HCT116 (cell line): ENCODE measurements around the gene KLHL40. TPM values are rescaled to one million over a fixed set of nuclear protein-coding genes. Genes with fewer than 3 reads are reported as not detected.

ENCODE experiments used
- ATAC-seq: fragments of 200-7000 bp; cut with Tn5 transposase; 2 replicates; pipeline ENCODE4 v1.9.1; 2020; ENCODE audit warnings: mild to moderate bottlenecking, moderate library complexity
- BruUV-seq: library from RNA; stranded (reverse); fragments of 400-500 nt; replicated peaks from 2 replicates; lab custom pipeline; 2021; lab: Mats Ljungman, UMichigan
- CTCF ChIA-PET: fragments of 300-600 bp; sonication (Branson Sonifier 250); formaldehyde crosslinking; loops from one replicate; lab custom pipeline; 2021; ENCODE audit warnings: antibody characterized with exemption; lab: Charles Lee
- POLR2A ChIA-PET: fragments of 300-600, 350-600 bp; sonication (Branson Sonifier 250); formaldehyde crosslinking; loops from one replicate; lab custom pipeline; 2021; ENCODE audit warnings: antibody characterized with exemption; lab: Charles Lee
- RAD21 ChIA-PET, 2 experiments: fragments of 300-600 bp; sonication (Branson Sonifier 250); formaldehyde crosslinking; loops; one replicate each; lab custom pipeline; 2023; ENCODE audit warnings: low total read pairs in 2 of 2; ENCODE audit not compliant: uncharacterized antibody in 2 of 2, unreplicated experiment in 2 of 2, low non-redundant PET in 1 of 2; lab: Charles Lee
- DNase-seq: peaks from one replicate; pipeline ENCODE4 v3.0.0-alpha.2; 2010; ENCODE audit warnings: low read depth, low spot score
- H2AFZ ChIP-seq: fragments of 200-600 bp; shearing (Covaris generic), sonication (generic); 2 replicates; pipeline ENCODE4 v1.6.1; 2017; ENCODE audit warnings: low read depth, mixed run types, mixed read lengths, antibody characterized with exemption, low read length; ENCODE audit not compliant: poor library complexity, severe bottlenecking
- H3K27ac ChIP-seq: 2 replicates; pipeline ENCODE4 v1.5.1; 2012; ENCODE audit warnings: low read depth, low read length
- H3K27me3 ChIP-seq: fragments of 200-600 bp; sonication (generic); 2 replicates; pipeline ENCODE4 v1.6.1; 2016; ENCODE audit warnings: mixed run types, low read length, mixed read lengths; ENCODE audit not compliant: insufficient read depth
- H3K36me3 ChIP-seq, 2 experiments: fragments of 200-500 bp in 1 of 2; fragments of 200-600 bp in 1 of 2; sonication (Bioruptor generic) in 1 of 2; sonication (generic) in 1 of 2; 2 replicates each; pipeline versions ENCODE4 v1.5.1 to v1.6.1; 2014 to 2016; ENCODE audit warnings: low read length in 2 of 2, inconsistent platforms in 1 of 2, mixed read lengths in 1 of 2, mixed run types in 1 of 2; ENCODE audit not compliant: insufficient read depth in 2 of 2, control insufficient read depth in 1 of 2
- H3K4me1 ChIP-seq, 2 experiments: fragments of 200-600 bp in 1 of 2; sonication (generic) in 1 of 2; 2 replicates each; pipeline versions ENCODE4 v1.5.1 to v1.6.1; 2012 to 2017; ENCODE audit warnings: low read length in 2 of 2, inconsistent platforms in 1 of 2, mild to moderate bottlenecking in 1 of 2, mixed read lengths in 1 of 2, mixed run types in 1 of 2, moderate library complexity in 1 of 2; ENCODE audit not compliant: insufficient read depth in 2 of 2, control insufficient read depth in 1 of 2
- H3K4me2 ChIP-seq: fragments of 200-600 bp; sonication (generic); 2 replicates; pipeline ENCODE4 v1.6.1; 2017; ENCODE audit warnings: mixed run types, low read length, mixed read lengths
- H3K4me3 ChIP-seq, 2 experiments: fragments of 200-600 bp in 1 of 2; sonication (generic) in 1 of 2; replicated peaks in 1 of 2; 2 replicates each; pipeline ENCODE4 v1.5.1; 2011 to 2016; ENCODE audit warnings: low read length in 2 of 2, control low read depth in 1 of 2, low read depth in 1 of 2, mild to moderate bottlenecking in 1 of 2, mixed read lengths in 1 of 2, mixed run types in 1 of 2
- H3K79me2 ChIP-seq: fragments of 200-600 bp; sonication (generic); 2 replicates; pipeline ENCODE4 v1.6.1; 2017; ENCODE audit warnings: mild to moderate bottlenecking, mixed run types, low read length, moderate library complexity, mixed read lengths; ENCODE audit not compliant: insufficient read depth
- H3K9ac ChIP-seq: fragments of 200-600 bp; sonication (generic); 2 replicates; pipeline ENCODE4 v1.6.1; 2016; ENCODE audit warnings: low read length, mixed read lengths
- H3K9me2 ChIP-seq: fragments of 200-600 bp; sonication (generic), shearing (Covaris generic); 2 replicates; pipeline ENCODE4 v1.6.1; 2017; ENCODE audit warnings: mixed run types, mild to moderate bottlenecking, moderate library complexity; ENCODE audit not compliant: insufficient read depth
- H3K9me3 ChIP-seq, 2 experiments: fragments of 200-500 bp in 1 of 2; fragments of 200-600 bp in 1 of 2; sonication (Bioruptor generic) in 1 of 2; sonication (generic) in 1 of 2; 2 replicates each; pipeline ENCODE4 v1.6.1; 2014 to 2017; ENCODE audit warnings: low read length in 2 of 2, mixed read lengths in 2 of 2, inconsistent platforms in 1 of 2, low read depth in 1 of 2, mild to moderate bottlenecking in 1 of 2, mixed run types in 1 of 2, moderate library complexity in 1 of 2; ENCODE audit not compliant: control insufficient read depth in 1 of 2, insufficient read depth in 1 of 2
- H4K20me1 ChIP-seq: fragments of 200-600 bp; sonication (generic), shearing (Covaris generic); 2 replicates; pipeline ENCODE4 v1.6.1; 2017; ENCODE audit warnings: mixed run types, mild to moderate bottlenecking, moderate library complexity; ENCODE audit not compliant: insufficient read depth
- ATF3 ChIP-seq: IDR thresholded peaks from 2 replicates; pipeline ENCODE4 v1.6.1; 2012
- CBX3 ChIP-seq: IDR thresholded peaks from 2 replicates; pipeline ENCODE4 v1.6.1; 2012; ENCODE audit warnings: low read depth
- CEBPB ChIP-seq: IDR thresholded peaks from 2 replicates; pipeline ENCODE4 v1.6.1; 2012; ENCODE audit warnings: low read depth
- CTCF ChIP-seq, 3 experiments: fragments of 200-600 bp in 1 of 3; sonication (generic) in 1 of 3; IDR thresholded peaks in 2 of 3; conservative IDR thresholded peaks in 1 of 3; 2 replicates each; pipeline ENCODE4 v1.5.1; 2012 to 2017; ENCODE audit warnings: low read depth in 2 of 3, low read length in 2 of 3, antibody characterized with exemption in 1 of 3, borderline replicate concordance in 1 of 3, control low read depth in 1 of 3, mild to moderate bottlenecking in 1 of 3, mixed read lengths in 1 of 3, mixed run types in 1 of 3, moderate library complexity in 1 of 3; ENCODE audit not compliant: insufficient read depth in 1 of 3
- EGR1 ChIP-seq: IDR thresholded peaks from 2 replicates; pipeline ENCODE4 v1.6.1; 2012; ENCODE audit warnings: low read depth
- ELF1 ChIP-seq: IDR thresholded peaks from 2 replicates; pipeline ENCODE4 v1.6.1; 2012; ENCODE audit warnings: low read depth, borderline replicate concordance
- EZH2 ChIP-seq: fragments of 200-600 bp; sonication (generic); IDR thresholded peaks from 2 replicates; pipeline ENCODE4 v1.6.1; 2017; ENCODE audit warnings: antibody characterized with exemption, mixed run types
- EZH2phosphoT487 ChIP-seq: fragments of 200-600 bp; IDR thresholded peaks from 2 replicates; pipeline ENCODE4 v1.6.1; 2018; ENCODE audit warnings: antibody characterized with exemption, borderline replicate concordance
- FOSL1 ChIP-seq: IDR thresholded peaks from 2 replicates; pipeline ENCODE4 v1.6.1; 2012; ENCODE audit warnings: low read depth
- JUND ChIP-seq: IDR thresholded peaks from 2 replicates; pipeline ENCODE4 v1.6.1; 2012
- MAX ChIP-seq: IDR thresholded peaks from 2 replicates; pipeline ENCODE4 v1.6.1; 2012
- POLR2A ChIP-seq: IDR thresholded peaks from 2 replicates; pipeline ENCODE4 v1.7.0; 2011; ENCODE audit warnings: borderline replicate concordance; ENCODE audit not compliant: insufficient read depth, insufficient read length; ENCODE audit errors: extremely low read depth
- RAD21 ChIP-seq: IDR thresholded peaks from 2 replicates; pipeline ENCODE4 v1.6.1; 2012; ENCODE audit warnings: low read depth, mild to moderate bottlenecking
- REST ChIP-seq: IDR thresholded peaks from 2 replicates; pipeline ENCODE4 v1.6.1; 2012; ENCODE audit warnings: low read depth
- SIN3A ChIP-seq: IDR thresholded peaks from 2 replicates; pipeline ENCODE4 v1.6.1; 2012; ENCODE audit warnings: low read depth
- SP1 ChIP-seq: IDR thresholded peaks from 2 replicates; pipeline ENCODE4 v1.6.1; 2012; ENCODE audit warnings: low read depth
- YY1 ChIP-seq: IDR thresholded peaks from 2 replicates; pipeline ENCODE4 v1.6.1; 2011; ENCODE audit warnings: low read length, low read depth, moderate library complexity, mild to moderate bottlenecking; ENCODE audit not compliant: insufficient replicate concordance; ENCODE audit errors: extremely low read depth
- ZFX ChIP-seq: fragments of 450-650 bp; IDR thresholded peaks from 2 replicates; pipeline ENCODE4 v1.6.1; 2017
- ZNF274 ChIP-seq: fragments of 200-500 bp; sonication (Bioruptor generic); IDR thresholded peaks from 2 replicates; pipeline ENCODE4 v1.6.1; 2014; ENCODE audit warnings: mild to moderate bottlenecking, low read depth, low read length, inconsistent platforms
- intact Hi-C: fragments of 100-400 bp; cut with micrococcal nuclease; formaldehyde crosslinking; loops from 2 replicates; pipeline ENCODE4 v1.10.0; 2022
- total RNA-seq: library from RNA; stranded (reverse); gene quantifications from one replicate; pipeline ENCODE4 v1.2.1, GENCODE V29; 2021; ENCODE audit not compliant: unreplicated experiment

KLHL40 gene
- total RNA-seq, 1 experiment from 2014 or later, result not detected

- POLR2A ChIA-PET, result no interaction called here
- Histone ChIP-seq H2AFZ (no peak overlapping the region), H3K4me3 (no peak overlapping the region), H3K27me3 (peaks cover 3% of the 10 kb centered on the region; the same call in 1 of the 2 replicates), H4K20me1 (no peaks in the 10 kb centered on the region), H3K4me1 (peaks cover 3 to 20% of the 10 kb centered on the region in 2 experiments; a peak in 3 of 4 replicates), H3K4me2 (no peak overlapping the region), H3K9me3 (no peaks in the 10 kb centered on the region), H3K27ac (no peak overlapping the region), H3K36me3 (no peaks in the 10 kb centered on the region), H3K9ac (no peak overlapping the region), H3K79me2 (no peaks in the 10 kb centered on the region), H3K9me2 (no peaks in the 10 kb centered on the region)
- BruUV-seq, result no TSS peak
- ATAC-seq (no peak), DNase-seq (no peak)
- CTCF ChIA-PET, result no interaction called here
- RAD21 ChIA-PET, result no interaction called here
- TF ChIP-seq EZH2phosphoT487 (no peak), RAD21 (no peak), SIN3A (no peak), EZH2 (no peak), ZFX (no peak), CBX3 (no peak), ATF3 (no peak), CTCF (IDR thresholded peaks at IDR 0.05 in 2 of 3, conservative IDR thresholded peaks at IDR 0.05 in 1 of 3; ENCODE audit: borderline replicate concordance in 1 of 3, insufficient read depth in 1 of 3, low read depth in 2 of 3, low read length in 2 of 3) (no peak), ZNF274 (no peak), MAX (no peak), CEBPB (no peak), SP1 (no peak), REST (no peak), POLR2A (no peak), FOSL1 (no peak), JUND (no peak), ELF1 (no peak), YY1 (no peak), EGR1 (no peak)
- intact Hi-C loops, result no loop called here
Measured at GRCh38 chr3:42688016-42688415, 2.7 kb downstream of the KLHL40 start.
